Astrocyte of the cerebellum (primary cell): ENCODE data around the gene AKT3.

Source experiments
- DNase-seq: peaks from one replicate; pipeline ENCODE4 v3.0.0-alpha.2; 2011; ENCODE audit warnings: low read depth
- H3K4me3 ChIP-seq: 2 replicates; pipeline ENCODE4 v1.5.1; 2011; ENCODE audit warnings: mild to moderate bottlenecking, low read depth, low read length, moderate library complexity
- CTCF ChIP-seq: IDR thresholded peaks from 2 replicates; pipeline ENCODE4 v1.5.1; 2012; ENCODE audit warnings: low read length, low read depth, moderate library complexity, mild to moderate bottlenecking; ENCODE audit errors: missing control alignments
- in situ Hi-C: cut with HindIII; loops from 2 replicates; pipeline ENCODE4 v1.10.0; 2017; ENCODE audit warnings: low sequenced_read_pairs

Gene AKT3

GRCh38 chr1:243765676-243766075 lies 84.4 kb downstream of the AKT3 start:
- TF ChIP-seq CTCF = no peak

GRCh38 chr1:243763806-243764205 lies 86.2 kb downstream of the AKT3 start:
- no peak for TF ChIP-seq CTCF
- in situ Hi-C loops = no loop called here
- DNase-seq = no peak
- no peak overlapping the region for H3K4me3 ChIP-seq

More at GRCh38 chr1:243765676-243766075, 84.4 kb downstream of the AKT3 start:
- no peak overlapping the region for H3K4me3 ChIP-seq
- in situ Hi-C loops = no loop called here
- no peak for DNase-seq

- in situ Hi-C loops = no loop called here
- no peak overlapping the region for H3K4me3 ChIP-seq
- no peak for DNase-seq
- no peak for TF ChIP-seq CTCF
These were observed 91.4 kb downstream of the AKT3 start for GRCh38 chr1:243758647-243759046.

GRCh38 chr1:243756529-243756928 lies 93.5 kb downstream of the AKT3 start:
- no peak for DNase-seq
- in situ Hi-C loops = no loop called here
- no peak overlapping the region for H3K4me3 ChIP-seq
- TF ChIP-seq CTCF = no peak

GRCh38 chr1:243754348-243754747 lies 95.7 kb downstream of the AKT3 start:
- in situ Hi-C loops = no loop called here
- TF ChIP-seq CTCF = no peak
- H3K4me3 ChIP-seq = no peak overlapping the region
- no peak for DNase-seq

GRCh38 chr1:243751506-243751905 lies 98.5 kb downstream of the AKT3 start:
- TF ChIP-seq CTCF = no peak
- in situ Hi-C loops = no loop called here
- no peak overlapping the region for H3K4me3 ChIP-seq
- DNase-seq = no peak

- peak; percentile 70 for TF ChIP-seq CTCF
- DNase-seq = peak; percentile 78
- H3K4me3 ChIP-seq = no peak overlapping the region
- in situ Hi-C loops = no loop called here
These were observed 101.2 kb downstream of the AKT3 start for GRCh38 chr1:243748706-243749283.
